Thyroid gland (tissue), 4 donors: Measurements from ENCODE around the gene TENM3. TPM values are rescaled to one million over a fixed set of nuclear protein-coding genes. Genes with fewer than 3 reads are reported as not detected.

Experiments used
- DNase-seq, 2 donors: peaks; one replicate each; pipeline ENCODE4 v3.0.0-alpha.2; 2019
- H3K27ac ChIP-seq, 3 donors: fragments of 200-600 bp; sonication (generic); 1 replicate in 2 of 3; 2 replicates in 1 of 3; pipeline ENCODE4 v1.5.1; 2016 to 2019; ENCODE audit warnings: mild to moderate bottlenecking in 1 of 3, moderate library complexity in 1 of 3
- H3K27me3 ChIP-seq: fragments of 200-600 bp; sonication (generic); one replicate; pipeline ENCODE4 v1.5.1; 2019
- H3K36me3 ChIP-seq, 2 donors: fragments of 200-600 bp; sonication (generic); one replicate each; pipeline ENCODE4 v1.5.1; 2016 to 2019
- H3K4me1 ChIP-seq, 2 donors: fragments of 200-600 bp; sonication (generic); one replicate each; pipeline ENCODE4 v1.5.1; 2017 to 2019
- H3K4me3 ChIP-seq, 3 donors: fragments of 200-600 bp; sonication (generic); replicated peaks in 1 of 3; 1 replicate in 2 of 3; 2 replicates in 1 of 3; pipeline ENCODE4 v1.5.1; 2016; ENCODE audit warnings: mild to moderate bottlenecking in 1 of 3
- H3K9me3 ChIP-seq: fragments of 200-600 bp; sonication (generic); one replicate; pipeline ENCODE4 v1.5.1; 2017
- CTCF ChIP-seq, 6 experiments: fragments of 200-600 bp in 3 of 6; fragments of 450-650 bp in 3 of 6; sonication (generic) in 3 of 6; IDR thresholded peaks; one replicate each; pipeline ENCODE4 v1.5.1; 2016 to 2019; ENCODE audit warnings: antibody characterized with exemption in 6 of 6, mild to moderate bottlenecking in 2 of 6, inconsistent platforms in 1 of 6, moderate library complexity in 1 of 6
- POLR2A ChIP-seq, 2 donors: fragments of 450-650 bp; IDR thresholded peaks; one replicate each; pipeline ENCODE4 v1.6.1; 2017; ENCODE audit warnings: antibody characterized with exemption in 2 of 2, mild to moderate bottlenecking in 2 of 2, moderate library complexity in 1 of 2
- WGBS, 2 donors: methylation state at CpG; one replicate each; pipeline ENCODE4 v1.1.5; 2017; 5-methylcytosine and 5-hydroxymethylcytosine counted together
- intact Hi-C: fragments of 100-400 bp; cut with DNase I; formaldehyde crosslinking; loops from one replicate; pipeline ENCODE4 v1.15.1; 2023
- total RNA-seq, 4 donors: library from RNA; depleted of rRNA; stranded (reverse); fragments of >200 nt; gene quantifications; one replicate each; pipeline ENCODE4 v1.2.3, GENCODE V29; 2016

TENM3 gene
- total RNA-seq, 4 donors from 2014 or later = 41.8 to 82.2 (median 68.1) TPM

GRCh38 chr4:182724414-182724813 is 481.2 kb downstream of the TENM3 start:
- H3K9me3 ChIP-seq = no peaks in the 10 kb centered on the region
- no peaks in the 10 kb centered on the region for H3K27me3 ChIP-seq
- no peak overlapping the region for H3K27ac ChIP-seq
- H3K4me1 ChIP-seq = no peaks in the 10 kb centered on the region
- 80 to 83% methylated on average over 2 of the region's 2 CpGs for WGBS, 2 donors
- intact Hi-C loops = no loop called here
- H3K36me3 ChIP-seq = no peaks in the 10 kb centered on the region
- TF ChIP-seq CTCF (IDR thresholded peaks at IDR 0.05) = no peak
- TF ChIP-seq POLR2A (IDR thresholded peaks at IDR 0.05) = no peak
- DNase-seq = no peak
- H3K4me3 ChIP-seq = no peak overlapping the region

GRCh38 chr4:182729516-182729915 is 486.3 kb downstream of the TENM3 start:
- no peak for TF ChIP-seq CTCF (IDR thresholded peaks at IDR 0.05)
- TF ChIP-seq POLR2A (IDR thresholded peaks at IDR 0.05) = no peak
- Histone ChIP-seq H3K4me3 (no peak overlapping the region), H3K4me1 (no peaks in the 10 kb centered on the region), H3K27me3 (no peaks in the 10 kb centered on the region), H3K27ac (no peak overlapping the region), H3K9me3 (no peaks in the 10 kb centered on the region), H3K36me3 (no peaks in the 10 kb centered on the region)
- intact Hi-C loops = no loop called here
- DNase-seq = no peak
- WGBS, 2 donors = 90 to 94% methylated on average over 2 of the region's 2 CpGs

- H3K27ac ChIP-seq = no peak overlapping the region
- DNase-seq = no peak
- no peaks in the 10 kb centered on the region for H3K36me3 ChIP-seq
- 91 to 93% methylated on average over 3 of the region's 3 CpGs for WGBS, 2 donors
- H3K4me3 ChIP-seq = no peak overlapping the region
- TF ChIP-seq POLR2A (IDR thresholded peaks at IDR 0.05) = no peak
- no peak for TF ChIP-seq CTCF (IDR thresholded peaks at IDR 0.05)
- H3K4me1 ChIP-seq = no peaks in the 10 kb centered on the region
- H3K9me3 ChIP-seq = no peaks in the 10 kb centered on the region
- no peaks in the 10 kb centered on the region for H3K27me3 ChIP-seq
- intact Hi-C loops = no loop called here
Measured at GRCh38 chr4:182730791-182731190, 487.6 kb downstream of the TENM3 start.

- intact Hi-C loops = no loop called here
- TF ChIP-seq POLR2A (IDR thresholded peaks at IDR 0.05) = no peak
- H3K27me3 ChIP-seq = no peaks in the 10 kb centered on the region
- H3K4me1 ChIP-seq = no peaks in the 10 kb centered on the region
- peaks cover 0 to 4% of the 10 kb centered on the region in 2 donors for H3K36me3 ChIP-seq
- DNase-seq = no peak
- H3K9me3 ChIP-seq = no peaks in the 10 kb centered on the region
- H3K27ac ChIP-seq = no peak overlapping the region
- no peak overlapping the region for H3K4me3 ChIP-seq
- 81 to 91% methylated on average over 2 of the region's 2 CpGs for WGBS, 2 donors
Measured at GRCh38 chr4:182736207-182736606, 493.0 kb downstream of the TENM3 start.

- WGBS, 2 donors = 76 to 84% methylated on average over 8 of the region's 8 CpGs
- H3K4me3 ChIP-seq = no peak overlapping the region
- no peaks in the 10 kb centered on the region for H3K4me1 ChIP-seq
- no peak for DNase-seq
- H3K27me3 ChIP-seq = no peaks in the 10 kb centered on the region
- no peaks in the 10 kb centered on the region for H3K9me3 ChIP-seq
- H3K36me3 ChIP-seq = peaks cover 0 to 4% of the 10 kb centered on the region in 2 donors
- intact Hi-C loops = no loop called here
- TF ChIP-seq POLR2A (IDR thresholded peaks at IDR 0.05) (no peak), CTCF (IDR thresholded peaks at IDR 0.05) (no peak)
- no peak overlapping the region for H3K27ac ChIP-seq
Measured at GRCh38 chr4:182738283-182739047, 495.3 kb downstream of the TENM3 start.
